HG02981 (cell line): ENCODE results near the gene SPAG9.

Experiments
- ATAC-seq: cut with Tn5 transposase; IDR thresholded peaks from one replicate; pipeline ENCODE4 v1.9.1; 2021; ENCODE audit warnings: mild to moderate bottlenecking, moderate library complexity; ENCODE audit not compliant: unreplicated experiment

SPAG9 gene

GRCh38 chr17:50959341-50959740 is 161.3 kb downstream of the SPAG9 start:
- ATAC-seq: no peak

- ATAC-seq: no peak
Measured at GRCh38 chr17:50957600-50958575, 162.8 kb downstream of the SPAG9 start.

- ATAC-seq: no peak
Measured at GRCh38 chr17:50956750-50957523, 163.7 kb downstream of the SPAG9 start.

GRCh38 chr17:50956409-50956749 is 164.3 kb downstream of the SPAG9 start:
- ATAC-seq: no peak

GRCh38 chr17:50955667-50956120 is 165.0 kb downstream of the SPAG9 start:
- ATAC-seq: no peak

GRCh38 chr17:50955160-50955559 is 165.5 kb downstream of the SPAG9 start:
- no peak for ATAC-seq

GRCh38 chr17:50954641-50955121 is 166.0 kb downstream of the SPAG9 start:
- ATAC-seq: no peak

- no peak for ATAC-seq
Measured at GRCh38 chr17:50953831-50954601, 166.7 kb downstream of the SPAG9 start.

GRCh38 chr17:50953518-50953830 is 167.2 kb downstream of the SPAG9 start:
- no peak for ATAC-seq

- no peak for ATAC-seq
Measured at GRCh38 chr17:50952889-50953288, 167.8 kb downstream of the SPAG9 start.

- ATAC-seq: no peak
Measured at GRCh38 chr17:50952013-50952412, 168.7 kb downstream of the SPAG9 start.

GRCh38 chr17:50949989-50950877 is 170.4 kb downstream of the SPAG9 start:
- no peak for ATAC-seq

- no peak for ATAC-seq
Measured at GRCh38 chr17:50949128-50949988, 171.3 kb downstream of the SPAG9 start.

- no peak for ATAC-seq
Measured at GRCh38 chr17:50948711-50949110, 172.0 kb downstream of the SPAG9 start.

- ATAC-seq: no peak
Measured at GRCh38 chr17:50947782-50948543, 172.7 kb downstream of the SPAG9 start.

GRCh38 chr17:50946891-50947781 is 173.5 kb downstream of the SPAG9 start:
- no peak for ATAC-seq

GRCh38 chr17:50946223-50946890 is 174.3 kb downstream of the SPAG9 start:
- ATAC-seq: no peak
